Measurements from ENCODE around the gene DCC. TPM values are rescaled to one million over a fixed set of nuclear protein-coding genes. Genes with fewer than 3 reads are reported as not detected.

DCC gene
- total and polyA plus RNA-seq, 2 donors from 2014 or later, result 3.9 TPM; not detected in 1

GRCh38 chr18:52636536-52636935, 296.5 kb downstream of the DCC start:
- Histone ChIP-seq H3K4me1 (ENCODE audit: control insufficient read depth in 2 of 3, insufficient read depth in 2 of 3, low read depth in 1 of 3, low read length in 3 of 3) (no peaks in the 10 kb centered on the region), H3K4me3 (ENCODE audit: low read length in 3 of 3) (no peak overlapping the region), H3K27ac (ENCODE audit: low read depth in 2 of 2, low read length in 2 of 2) (no peak overlapping the region), H3K27me3 (ENCODE audit: control insufficient read depth, insufficient read depth, low read length) (no peaks in the 10 kb centered on the region), H3K9me3 (ENCODE audit: control insufficient read depth in 2 of 3, insufficient read depth in 1 of 3, low read length in 3 of 3) (no peaks in the 10 kb centered on the region), H3K9ac (ENCODE audit: low read length in 3 of 3) (no peak overlapping the region), H3K36me3 (ENCODE audit: control insufficient read depth in 2 of 3, insufficient read depth in 3 of 3, low read length in 3 of 3) (no peaks in the 10 kb centered on the region)
- intact Hi-C loops (cut with DNase I), result no loop called here
- TF ChIP-seq, protein P1, sequence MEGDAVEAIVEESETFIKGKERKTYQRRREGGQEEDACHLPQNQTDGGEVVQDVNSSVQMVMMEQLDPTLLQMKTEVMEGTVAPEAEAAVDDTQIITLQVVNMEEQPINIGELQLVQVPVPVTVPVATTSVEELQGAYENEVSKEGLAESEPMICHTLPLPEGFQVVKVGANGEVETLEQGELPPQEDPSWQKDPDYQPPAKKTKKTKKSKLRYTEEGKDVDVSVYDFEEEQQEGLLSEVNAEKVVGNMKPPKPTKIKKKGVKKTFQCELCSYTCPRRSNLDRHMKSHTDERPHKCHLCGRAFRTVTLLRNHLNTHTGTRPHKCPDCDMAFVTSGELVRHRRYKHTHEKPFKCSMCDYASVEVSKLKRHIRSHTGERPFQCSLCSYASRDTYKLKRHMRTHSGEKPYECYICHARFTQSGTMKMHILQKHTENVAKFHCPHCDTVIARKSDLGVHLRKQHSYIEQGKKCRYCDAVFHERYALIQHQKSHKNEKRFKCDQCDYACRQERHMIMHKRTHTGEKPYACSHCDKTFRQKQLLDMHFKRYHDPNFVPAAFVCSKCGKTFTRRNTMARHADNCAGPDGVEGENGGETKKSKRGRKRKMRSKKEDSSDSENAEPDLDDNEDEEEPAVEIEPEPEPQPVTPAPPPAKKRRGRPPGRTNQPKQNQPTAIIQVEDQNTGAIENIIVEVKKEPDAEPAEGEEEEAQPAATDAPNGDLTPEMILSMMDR (IDR thresholded peaks at IDR 0.05; ENCODE audit: borderline replicate concordance, extremely low read depth, insufficient read depth), result no peak
- DNase-seq (no peak), FAIRE-seq (no peak)

DNA sequence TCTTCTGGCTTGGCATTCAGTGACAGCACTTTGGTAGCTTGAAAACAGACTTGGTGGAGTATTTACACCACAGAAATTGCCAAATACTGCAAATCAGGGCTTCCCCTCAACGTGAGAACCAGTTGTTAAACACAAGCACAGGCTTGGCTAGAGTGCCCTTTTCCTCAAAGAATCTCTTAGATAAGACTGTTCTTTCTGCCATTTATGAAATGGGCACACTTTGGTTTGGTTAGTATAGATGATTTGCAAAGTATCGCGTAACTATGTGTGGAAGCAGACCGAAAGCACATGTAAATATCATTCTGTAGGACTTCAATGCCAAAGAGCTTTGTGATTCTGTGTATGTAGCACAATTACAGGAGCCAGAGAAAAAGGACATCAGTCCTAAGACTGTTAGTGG, 308.2 kb downstream of the DCC start:
- no peak for DNase-seq
- TF ChIP-seq, protein P1 (IDR thresholded peaks at IDR 0.05; ENCODE audit: borderline replicate concordance, extremely low read depth, insufficient read depth), result no peak
- FAIRE-seq, result no peak

GRCh38 chr18:52652391-52652790, 312.4 kb downstream of the DCC start:
- no peak for FAIRE-seq
- Histone ChIP-seq H3K9me3 (ENCODE audit: control insufficient read depth in 2 of 3, insufficient read depth in 1 of 3, low read length in 3 of 3) (no peaks in the 10 kb centered on the region), H3K27ac (ENCODE audit: low read depth in 2 of 2, low read length in 2 of 2) (no peak overlapping the region), H3K4me3 (ENCODE audit: low read length in 3 of 3) (no peak overlapping the region), H3K9ac (ENCODE audit: low read length in 3 of 3) (no peak overlapping the region), H3K27me3 (ENCODE audit: control insufficient read depth, insufficient read depth, low read length) (no peaks in the 10 kb centered on the region), H3K4me1 (ENCODE audit: control insufficient read depth in 2 of 3, insufficient read depth in 2 of 3, low read depth in 1 of 3, low read length in 3 of 3) (no peaks in the 10 kb centered on the region), H3K36me3 (ENCODE audit: control insufficient read depth in 2 of 3, insufficient read depth in 3 of 3, low read length in 3 of 3) (no peaks in the 10 kb centered on the region)
- intact Hi-C loops (cut with DNase I), result no loop called here
- DNase-seq, result peak in 3 of 5 donors; percentile 21 to 55 (median 43)
- TF ChIP-seq, protein P1 (IDR thresholded peaks at IDR 0.05; ENCODE audit: borderline replicate concordance, extremely low read depth, insufficient read depth), result no peak

More for the DNA sequence above, 308.2 kb downstream of the DCC start:
- no peak overlapping the region for H3K9ac ChIP-seq (ENCODE audit: low read length in 3 of 3)
- no peaks in the 10 kb centered on the region for H3K36me3 ChIP-seq (ENCODE audit: control insufficient read depth in 2 of 3, insufficient read depth in 3 of 3, low read length in 3 of 3)
- intact Hi-C loops (cut with DNase I), result no loop called here
- H3K4me3 ChIP-seq (ENCODE audit: low read length in 3 of 3), result no peak overlapping the region
- no peak overlapping the region for H3K27ac ChIP-seq (ENCODE audit: low read depth in 2 of 2, low read length in 2 of 2)
- no peaks in the 10 kb centered on the region for H3K27me3 ChIP-seq (ENCODE audit: control insufficient read depth, insufficient read depth, low read length)
- H3K4me1 ChIP-seq (ENCODE audit: control insufficient read depth in 2 of 3, insufficient read depth in 2 of 3, low read depth in 1 of 3, low read length in 3 of 3), result no peaks in the 10 kb centered on the region
- H3K9me3 ChIP-seq (ENCODE audit: control insufficient read depth in 2 of 3, insufficient read depth in 1 of 3, low read length in 3 of 3), result no peaks in the 10 kb centered on the region

Data from kidney (tissue), 14 donors.